Heart left ventricle (tissue), 13 donors: Measurements from ENCODE around the gene MT2A.

ENCODE experiments used
- POLR2A ChIP-seq, 2 donors: fragments of 450-650 bp; IDR thresholded peaks; one replicate each; pipeline ENCODE4 v1.6.1; 2017; ENCODE audit warnings: antibody characterized with exemption in 2 of 2, mild to moderate bottlenecking in 2 of 2, moderate library complexity in 2 of 2
- TF ChIP-seq, protein P1 (sequence below), 12 donors: fragments of 200-600 bp; sonication (generic) in 4 of 12; IDR thresholded peaks; one replicate each; pipeline versions ENCODE4 v1.5.0 to v1.8.0; 2018 to 2022; ENCODE audit warnings: antibody characterized with exemption in 12 of 12, mild to moderate bottlenecking in 5 of 12
- donor health status: ischemic (EF 13 %, LVEDD 7.1; RV severe dilation, severe dysfunction).
- donor health status: DM: no; HTN: yes; CAD: no.
- donor health status: DM: no; HTN: no; CAD: no.
- donor health status: ischemic (EF 25% LVEDD 6.9; RV normal size, moderate dysfunction).
- donor health status: ischemic (EF 25% LVEDD 5.7; RV mildly dilated, moderate dysfunction).
- donor health status: ischemic (EF 35%, LVEDD 5.7; RV mildly dilated, moderate dysfunction).
- donor health status: nonischemic (EF 11% LVEDD 7.7; RV severe dilation, severe dysfunction).
- donor health status: DM: yes; HTN: yes; CAD: no.
- donor health status: PGD.
- donor health status: ischemic (EF 29% LVEDD 5.4; RV normal size, mild dysfunction).
- donor health status: nonischemic (EF 23%, LVEDD 6.1; RV moderate dilation, normal function).

DNA sequence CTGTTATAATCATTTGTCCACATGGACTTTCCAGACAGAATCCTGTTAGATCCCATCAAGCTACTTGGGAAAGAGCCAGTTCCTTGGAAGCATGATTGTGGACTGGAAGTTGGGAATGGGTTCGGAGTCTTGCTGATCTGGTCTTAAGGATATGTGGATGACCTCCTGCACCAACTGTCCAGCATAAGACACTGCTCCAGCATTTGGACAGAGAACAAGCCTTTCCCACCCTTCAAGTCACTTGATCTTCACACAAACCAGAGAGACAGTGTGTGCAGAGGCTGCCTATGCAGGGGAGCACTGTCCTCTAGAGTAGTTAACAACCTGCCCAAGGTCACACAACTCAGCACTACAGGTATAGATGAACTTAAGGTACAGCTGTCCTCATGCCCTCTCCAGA, 37.5 kb downstream of the MT2A start:
- TF ChIP-seq, protein P1, sequence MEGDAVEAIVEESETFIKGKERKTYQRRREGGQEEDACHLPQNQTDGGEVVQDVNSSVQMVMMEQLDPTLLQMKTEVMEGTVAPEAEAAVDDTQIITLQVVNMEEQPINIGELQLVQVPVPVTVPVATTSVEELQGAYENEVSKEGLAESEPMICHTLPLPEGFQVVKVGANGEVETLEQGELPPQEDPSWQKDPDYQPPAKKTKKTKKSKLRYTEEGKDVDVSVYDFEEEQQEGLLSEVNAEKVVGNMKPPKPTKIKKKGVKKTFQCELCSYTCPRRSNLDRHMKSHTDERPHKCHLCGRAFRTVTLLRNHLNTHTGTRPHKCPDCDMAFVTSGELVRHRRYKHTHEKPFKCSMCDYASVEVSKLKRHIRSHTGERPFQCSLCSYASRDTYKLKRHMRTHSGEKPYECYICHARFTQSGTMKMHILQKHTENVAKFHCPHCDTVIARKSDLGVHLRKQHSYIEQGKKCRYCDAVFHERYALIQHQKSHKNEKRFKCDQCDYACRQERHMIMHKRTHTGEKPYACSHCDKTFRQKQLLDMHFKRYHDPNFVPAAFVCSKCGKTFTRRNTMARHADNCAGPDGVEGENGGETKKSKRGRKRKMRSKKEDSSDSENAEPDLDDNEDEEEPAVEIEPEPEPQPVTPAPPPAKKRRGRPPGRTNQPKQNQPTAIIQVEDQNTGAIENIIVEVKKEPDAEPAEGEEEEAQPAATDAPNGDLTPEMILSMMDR (IDR thresholded peaks at IDR 0.05): no peak
- no peak for TF ChIP-seq POLR2A (IDR thresholded peaks at IDR 0.05)
